ENCODE data around the gene NF2. TPM values are rescaled to one million over a fixed set of nuclear protein-coding genes. Genes with fewer than 3 reads are reported as not detected.

The NF2 gene
- polyA plus RNA-seq, 3 donors: 7.7 to 15.5 (median 8.4) TPM

- Mint-ChIP-seq H3K4me3 (no peak overlapping the region), H3K27ac (no peak overlapping the region), H3K27me3 (ENCODE audit: low read depth in 3 of 3) (peaks cover 0 to 2% (median 2%) of the 10 kb centered on the region in 3 donors), H3K9me3 (peaks cover 0 to 3% (median 0%) of the 10 kb centered on the region in 7 donors), H3K36me3 (peaks cover 80 to 88% of the 10 kb centered on the region in 2 donors), H3K4me1 (peaks cover 29% of the 10 kb centered on the region)
- no peak for TF ChIP-seq CTCF (IDR thresholded peaks at IDR 0.05)
- H3K9me3 ChIP-seq (replicated peaks in 1 of 2; ENCODE audit: control insufficient read depth in 1 of 2, insufficient read depth in 1 of 2, low read length in 2 of 2): no peaks in the 10 kb centered on the region
- 84% methylated on average over 3 of the region's 11 CpGs for WGBS (ENCODE audit: insufficient coverage)
- H3K4me3 ChIP-seq (replicated peaks in 1 of 3; ENCODE audit: low read depth in 2 of 3, low read length in 3 of 3): no peak overlapping the region
- H3K79me2 ChIP-seq (ENCODE audit: insufficient read depth, low read length): no peaks in the 10 kb centered on the region
- no peak overlapping the region for H3K27ac ChIP-seq (ENCODE audit: low read depth in 1 of 2, low read length in 2 of 2)
- no peaks in the 10 kb centered on the region for H3K27me3 ChIP-seq (ENCODE audit: control insufficient read depth in 2 of 2, insufficient read depth in 2 of 2, low read length in 2 of 2)
- DNase-seq: no peak
- H4K20me1 ChIP-seq (ENCODE audit: insufficient read depth, low read length): peaks cover 16% of the 10 kb centered on the region
- no peak overlapping the region for H3K9ac ChIP-seq (ENCODE audit: insufficient read depth, low read length, poor library complexity, severe bottlenecking)
- H3K4me1 ChIP-seq (ENCODE audit: control insufficient read depth in 1 of 2, insufficient read depth in 2 of 2, low read length in 2 of 2): peaks cover 29 to 30% of the 10 kb centered on the region in 2 donors
- intact Hi-C loops (cut with micrococcal nuclease): no loop called here
- peaks cover 52 to 71% of the 10 kb centered on the region in 2 donors for H3K36me3 ChIP-seq (replicated peaks in 1 of 2; ENCODE audit: control insufficient read depth in 1 of 2, insufficient read depth in 2 of 2, low read length in 2 of 2)
- no peak overlapping the region for H3K4me2 ChIP-seq (replicated peaks; ENCODE audit: extremely low read depth, low read length, poor library complexity, severe bottlenecking)
- no peak overlapping the region for H2AFZ ChIP-seq (ENCODE audit: insufficient read depth, low read depth, low read length, poor library complexity, severe bottlenecking)
These were observed 56.6 kb downstream of the NF2 start for GRCh38 chr22:29660021-29660420.

GRCh38 chr22:29661336-29661735, 57.9 kb downstream of the NF2 start:
- Mint-ChIP-seq H3K27me3 (ENCODE audit: low read depth in 3 of 3) (peaks cover 1 to 2% (median 2%) of the 10 kb centered on the region in 3 donors), H3K9me3 (peaks cover 0 to 3% (median 0%) of the 10 kb centered on the region in 7 donors), H3K36me3 (peaks cover 77 to 86% of the 10 kb centered on the region in 2 donors), H3K4me1 (peaks cover 29% of the 10 kb centered on the region), H3K27ac (no peak overlapping the region), H3K4me3 (no peak overlapping the region)
- Histone ChIP-seq H3K27me3 (ENCODE audit: control insufficient read depth in 2 of 2, insufficient read depth in 2 of 2, low read length in 2 of 2) (no peaks in the 10 kb centered on the region), H3K9ac (ENCODE audit: insufficient read depth, low read length, poor library complexity, severe bottlenecking) (no peak overlapping the region), H2AFZ (ENCODE audit: insufficient read depth, low read depth, low read length, poor library complexity, severe bottlenecking) (no peak overlapping the region), H3K79me2 (ENCODE audit: insufficient read depth, low read length) (no peaks in the 10 kb centered on the region), H4K20me1 (ENCODE audit: insufficient read depth, low read length) (peaks cover 16% of the 10 kb centered on the region), H3K4me3 (replicated peaks in 1 of 3; ENCODE audit: low read depth in 2 of 3, low read length in 3 of 3) (no peak overlapping the region), H3K4me1 (ENCODE audit: control insufficient read depth in 1 of 2, insufficient read depth in 2 of 2, low read length in 2 of 2) (peaks cover 29 to 30% of the 10 kb centered on the region in 2 donors), H3K9me3 (replicated peaks in 1 of 2; ENCODE audit: control insufficient read depth in 1 of 2, insufficient read depth in 1 of 2, low read length in 2 of 2) (no peaks in the 10 kb centered on the region), H3K4me2 (replicated peaks; ENCODE audit: extremely low read depth, low read length, poor library complexity, severe bottlenecking) (no peak overlapping the region), H3K27ac (ENCODE audit: low read depth in 1 of 2, low read length in 2 of 2) (no peak overlapping the region), H3K36me3 (replicated peaks in 1 of 2; ENCODE audit: control insufficient read depth in 1 of 2, insufficient read depth in 2 of 2, low read length in 2 of 2) (peaks cover 52 to 71% of the 10 kb centered on the region in 2 donors)
- no peak for DNase-seq
- intact Hi-C loops (cut with micrococcal nuclease): no loop called here
- no CpG with 5 or more reads among the region's 2 CpGs for WGBS (ENCODE audit: insufficient coverage)
- TF ChIP-seq CTCF (IDR thresholded peaks at IDR 0.05): no peak
